Peyer's patch (tissue), 4 donors: ENCODE data around the gene PTGER2. TPM values are rescaled to one million over a fixed set of nuclear protein-coding genes. Genes with fewer than 3 reads are reported as not detected.

Experiments used
- DNase-seq, 3 donors: peaks; one replicate each; pipeline ENCODE4 v3.0.0-alpha.2; 2017 to 2019
- H3K27ac ChIP-seq, 4 donors: fragments of 200-600 bp; sonication (generic); one replicate each; pipeline ENCODE4 v1.5.1; 2016 to 2019
- H3K27me3 ChIP-seq, 2 donors: fragments of 200-600 bp; sonication (generic); one replicate each; pipeline ENCODE4 v1.5.1; 2019
- H3K36me3 ChIP-seq, 3 donors: fragments of 200-600 bp; sonication (generic); one replicate each; pipeline ENCODE4 v1.5.1; 2016 to 2019
- H3K4me1 ChIP-seq, 4 donors: fragments of 200-600 bp; sonication (generic); one replicate each; pipeline ENCODE4 v1.5.1; 2016 to 2019
- H3K4me3 ChIP-seq, 4 donors: fragments of 200-600 bp; sonication (generic); 1 replicate in 3 of 4; 2 replicates in 1 of 4; pipeline ENCODE4 v1.5.1; 2016 to 2019; ENCODE audit warnings: mild to moderate bottlenecking in 1 of 4
- H3K9me3 ChIP-seq, 4 donors: fragments of 200-600 bp; sonication (generic); one replicate each; pipeline ENCODE4 v1.5.1; 2016 to 2019; ENCODE audit warnings: mild to moderate bottlenecking in 1 of 4
- CTCF ChIP-seq, 6 experiments: fragments of 450-650 bp in 4 of 6; fragments of 200-600 bp in 2 of 6; sonication (generic) in 1 of 6; IDR thresholded peaks; one replicate each; pipeline ENCODE4 v1.5.1; 2017 to 2019; ENCODE audit warnings: antibody characterized with exemption in 6 of 6, mild to moderate bottlenecking in 3 of 6, moderate library complexity in 1 of 6
- POLR2A ChIP-seq, 2 donors: fragments of 450-650 bp; IDR thresholded peaks; one replicate each; pipeline ENCODE4 v1.5.1; 2017; ENCODE audit warnings: antibody characterized with exemption in 2 of 2, mild to moderate bottlenecking in 2 of 2, moderate library complexity in 2 of 2
- total RNA-seq, 4 donors: library from RNA; depleted of rRNA; stranded (reverse); fragments of >200 nt; gene quantifications; one replicate each; pipeline ENCODE4 v1.1.0, GENCODE V29; 2016

PTGER2 gene
- total RNA-seq, 4 donors from 2014 or later = 2.7 to 6.4 (median 4.9) TPM

GRCh38 chr14:52355016-52355431 is 40.9 kb downstream of the PTGER2 start:
- H3K27ac ChIP-seq = peak overlapping the region in 1 of 4 donors; percentile 42
- H3K27me3 ChIP-seq = no peaks in the 10 kb centered on the region
- no peak for DNase-seq
- peaks cover 0 to 20% (median 3%) of the 10 kb centered on the region in 4 donors for H3K4me1 ChIP-seq
- H3K9me3 ChIP-seq = no peaks in the 10 kb centered on the region
- no peak overlapping the region for H3K4me3 ChIP-seq
- TF ChIP-seq CTCF (IDR thresholded peaks at IDR 0.05) = no peak
- TF ChIP-seq POLR2A (IDR thresholded peaks at IDR 0.05) = no peak
- no peaks in the 10 kb centered on the region for H3K36me3 ChIP-seq

GRCh38 chr14:52355526-52355925 is 41.4 kb downstream of the PTGER2 start:
- Histone ChIP-seq H3K36me3 (no peaks in the 10 kb centered on the region), H3K4me1 (peaks cover 0 to 20% (median 3%) of the 10 kb centered on the region in 4 donors), H3K27me3 (no peaks in the 10 kb centered on the region), H3K9me3 (no peaks in the 10 kb centered on the region), H3K27ac (peak overlapping the region in 2 of 4 donors; percentile 8 to 40), H3K4me3 (no peak overlapping the region)
- DNase-seq = no peak
- no peak for TF ChIP-seq POLR2A (IDR thresholded peaks at IDR 0.05)
- no peak for TF ChIP-seq CTCF (IDR thresholded peaks at IDR 0.05)

GRCh38 chr14:52356025-52356424 is 41.9 kb downstream of the PTGER2 start:
- no peak for TF ChIP-seq CTCF (IDR thresholded peaks at IDR 0.05)
- no peak for TF ChIP-seq POLR2A (IDR thresholded peaks at IDR 0.05)

GRCh38 chr14:52360831-52361230 is 46.7 kb downstream of the PTGER2 start:
- Histone ChIP-seq H3K36me3 (no peaks in the 10 kb centered on the region), H3K4me1 (peaks cover 0 to under 1% (median 0%) of the 10 kb centered on the region in 4 donors), H3K9me3 (no peaks in the 10 kb centered on the region), H3K27ac (peak overlapping the region in 2 of 4 donors; percentile 8 to 46), H3K27me3 (no peaks in the 10 kb centered on the region), H3K4me3 (no peak overlapping the region)
- TF ChIP-seq POLR2A (IDR thresholded peaks at IDR 0.05) = no peak
- no peak for DNase-seq

More at GRCh38 chr14:52356025-52356424, 41.9 kb downstream of the PTGER2 start:
- Histone ChIP-seq H3K36me3 (no peaks in the 10 kb centered on the region), H3K9me3 (no peaks in the 10 kb centered on the region), H3K4me1 (peaks cover 0 to 15% (median 3%) of the 10 kb centered on the region in 4 donors), H3K4me3 (no peak overlapping the region), H3K27ac (peak overlapping the region in 2 of 4 donors; percentile 8 to 40), H3K27me3 (no peaks in the 10 kb centered on the region)
- no peak for DNase-seq

- no peaks in the 10 kb centered on the region for H3K4me1 ChIP-seq
- no peak overlapping the region for H3K4me3 ChIP-seq
- H3K27ac ChIP-seq = peak overlapping the region in 1 of 4 donors; percentile 44
- DNase-seq = no peak
- TF ChIP-seq CTCF (IDR thresholded peaks at IDR 0.05) = no peak
- TF ChIP-seq POLR2A (IDR thresholded peaks at IDR 0.05) = no peak
- no peaks in the 10 kb centered on the region for H3K27me3 ChIP-seq
- no peaks in the 10 kb centered on the region for H3K36me3 ChIP-seq
- no peaks in the 10 kb centered on the region for H3K9me3 ChIP-seq
These were observed 49.1 kb downstream of the PTGER2 start for GRCh38 chr14:52363041-52363704.

GRCh38 chr14:52363961-52364360 is 49.8 kb downstream of the PTGER2 start:
- no peak overlapping the region for H3K4me3 ChIP-seq
- no peaks in the 10 kb centered on the region for H3K27me3 ChIP-seq
- H3K9me3 ChIP-seq = no peaks in the 10 kb centered on the region
- no peaks in the 10 kb centered on the region for H3K36me3 ChIP-seq
- TF ChIP-seq POLR2A (IDR thresholded peaks at IDR 0.05) (no peak), CTCF (IDR thresholded peaks at IDR 0.05) (no peak)
- peak overlapping the region in 1 of 4 donors; percentile 44 for H3K27ac ChIP-seq
- DNase-seq = no peak
- no peaks in the 10 kb centered on the region for H3K4me1 ChIP-seq
